IPS DF 4.7 (cell line): Measurements from ENCODE around the gene RPS15A.
"Not testable (repeated sequence)": the region's sequence is repeated elsewhere in the genome, so short reads cannot be mapped to it uniquely, and the experiment has no call there.

ENCODE experiments used
- DNase-seq: peaks from one replicate; pipeline ENCODE4 v3.0.0-alpha.2; 2013; ENCODE audit warnings: low spot score; ENCODE audit errors: extremely low read depth

Gene RPS15A

GRCh38 chr16:18797746-18798145, 7.6 kb upstream of the RPS15A start:
- no peak for DNase-seq

- DNase-seq = no peak
These were observed 6.2 kb upstream of the RPS15A start for GRCh38 chr16:18796377-18796776.

- no peak for DNase-seq
These were observed 2.8 kb upstream of the RPS15A start for GRCh38 chr16:18792836-18793433.

- DNase-seq = no peak
These were observed 652 bp downstream of the RPS15A start for GRCh38 chr16:18789515-18789849.

- no peak for DNase-seq
These were observed 1.2 kb downstream of the RPS15A start for GRCh38 chr16:18788828-18789514.

DNA sequence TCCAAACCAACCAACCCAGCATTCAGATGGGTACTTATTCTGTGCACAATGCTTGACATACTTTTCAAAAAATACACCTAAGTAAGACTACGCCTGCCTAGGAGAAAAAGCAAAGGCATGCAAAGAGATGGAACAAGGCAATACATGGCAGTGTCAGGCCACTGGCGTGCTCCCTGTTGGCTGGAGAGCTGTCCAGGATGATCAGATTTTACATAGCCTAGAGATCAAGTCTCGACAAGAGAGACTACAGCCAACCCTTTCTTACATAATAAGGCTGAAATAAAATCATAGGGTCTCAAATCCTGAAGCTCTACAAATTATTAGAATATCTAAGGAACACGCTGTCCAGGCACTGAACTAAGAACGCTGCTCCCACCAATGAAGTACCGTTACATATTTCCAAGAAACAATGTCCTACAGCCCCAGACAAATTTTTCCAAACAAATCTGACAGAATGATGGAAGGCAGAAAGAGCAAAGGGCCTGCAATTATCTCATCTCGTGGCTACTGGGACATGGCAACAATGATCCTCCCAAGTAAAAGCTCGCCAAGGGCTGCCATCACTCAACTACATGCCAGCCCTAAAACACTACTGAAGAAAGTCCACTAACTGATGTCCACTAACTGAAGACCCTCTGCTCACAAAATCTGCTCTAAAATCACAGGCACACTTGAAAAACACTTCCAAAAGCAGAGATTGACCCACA, 5.1 kb downstream of the RPS15A start:
- no peak for DNase-seq

GRCh38 chr16:18783430-18784341, 6.4 kb downstream of the RPS15A start:
- no peak for DNase-seq

DNA sequence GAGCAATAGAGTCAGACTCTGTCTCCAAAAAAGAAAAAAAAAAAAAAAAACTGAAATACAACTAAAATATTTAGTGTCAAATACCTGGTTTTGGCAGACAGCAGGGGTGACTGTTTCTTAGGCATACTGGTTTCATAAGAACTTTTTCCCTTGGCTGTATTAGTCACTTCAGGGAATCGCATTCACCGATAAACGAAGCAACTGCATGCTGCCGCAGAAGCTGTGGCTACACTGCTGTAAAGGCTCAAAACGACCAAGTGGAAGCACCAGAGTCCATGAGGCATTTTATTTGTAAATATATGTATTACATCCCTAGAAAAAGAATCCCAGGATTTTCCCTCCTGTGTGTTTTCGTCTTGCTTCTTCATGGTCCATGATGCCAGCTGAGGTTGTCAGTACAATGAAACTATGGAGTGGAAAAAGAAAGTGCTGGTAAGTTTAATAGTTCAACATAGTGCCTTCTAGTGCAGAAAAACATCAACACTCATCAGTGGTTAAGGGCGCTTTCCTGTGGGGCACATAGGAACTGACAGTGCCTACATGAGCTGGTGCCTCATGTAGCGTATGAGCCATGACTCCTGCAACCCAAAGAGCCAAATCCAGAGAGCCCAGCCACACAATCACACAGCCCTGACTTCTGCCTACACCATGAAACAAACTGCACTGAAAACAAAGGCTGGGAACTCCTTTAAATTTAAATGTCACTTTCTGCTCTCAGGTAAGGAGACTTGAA, 7.3 kb downstream of the RPS15A start:
- no peak for DNase-seq

DNA sequence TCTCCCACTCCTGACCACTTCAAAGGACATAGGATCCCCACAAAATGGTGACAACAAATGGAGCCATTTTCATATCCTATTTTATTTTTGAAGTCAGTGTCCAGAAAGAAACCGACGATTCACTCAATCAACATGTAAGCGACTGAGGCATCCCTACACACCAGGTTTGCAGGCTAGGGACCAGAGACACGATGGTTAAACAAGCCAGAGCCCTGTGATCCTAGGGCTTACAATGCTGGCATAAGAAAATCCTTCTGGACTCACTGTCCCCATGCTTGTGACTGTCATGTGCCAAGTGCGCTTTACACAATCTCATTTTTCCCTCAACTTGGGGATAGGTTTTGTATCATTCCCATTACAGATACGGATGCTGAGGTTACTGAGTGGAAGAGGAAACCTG, 8.9 kb downstream of the RPS15A start:
- DNase-seq = not testable (repeated sequence)

DNA sequence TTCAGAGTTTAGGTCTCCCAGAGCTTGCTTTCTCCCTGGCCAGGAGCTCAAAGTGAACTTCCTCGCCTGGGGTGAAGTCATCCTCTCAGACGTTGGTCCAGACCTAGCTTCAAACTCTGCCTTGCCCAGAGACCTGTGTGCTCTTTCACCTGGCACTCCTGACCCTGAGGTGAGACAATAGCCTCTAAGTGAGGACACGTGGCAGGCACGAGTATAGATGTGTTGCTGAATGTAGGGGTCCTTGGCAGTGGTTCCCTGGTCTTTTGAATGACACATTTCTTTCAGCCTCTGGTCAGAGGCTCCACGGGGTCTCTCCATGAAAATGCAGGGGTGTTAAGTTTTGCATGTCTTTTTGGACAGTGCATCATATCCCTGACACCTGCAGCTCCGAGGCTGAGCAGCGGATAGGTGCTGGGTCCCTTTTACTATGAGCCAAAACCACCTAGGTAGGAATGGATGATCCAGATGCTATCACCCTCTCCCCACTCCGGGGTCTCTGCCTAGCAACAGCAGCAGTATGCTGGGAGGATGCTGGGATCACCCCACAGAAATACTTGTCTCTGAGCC, 9.6 kb downstream of the RPS15A start:
- DNase-seq = not testable (repeated sequence)

DNA sequence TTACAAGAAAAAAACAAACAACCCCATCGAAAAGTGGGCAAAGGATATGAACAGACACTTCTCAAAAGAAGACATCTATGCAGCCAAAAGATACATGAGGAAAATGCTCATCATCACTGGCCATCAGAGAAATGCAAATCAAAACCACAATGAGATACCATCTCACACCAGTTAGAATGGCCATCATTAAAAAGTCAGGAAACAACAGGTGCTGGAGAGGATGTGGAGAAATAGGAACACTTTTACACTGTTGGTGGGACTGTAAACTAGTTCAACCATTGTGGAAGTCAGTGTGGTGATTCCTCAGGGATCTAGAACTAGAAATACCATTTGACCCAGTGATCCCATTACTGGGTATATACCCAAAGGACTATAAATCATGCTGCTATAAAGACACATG, 12.5 kb downstream of the RPS15A start:
- not testable (repeated sequence) for DNase-seq

GRCh38 chr16:18776334-18776733, 13.8 kb downstream of the RPS15A start:
- not testable (repeated sequence) for DNase-seq

DNA sequence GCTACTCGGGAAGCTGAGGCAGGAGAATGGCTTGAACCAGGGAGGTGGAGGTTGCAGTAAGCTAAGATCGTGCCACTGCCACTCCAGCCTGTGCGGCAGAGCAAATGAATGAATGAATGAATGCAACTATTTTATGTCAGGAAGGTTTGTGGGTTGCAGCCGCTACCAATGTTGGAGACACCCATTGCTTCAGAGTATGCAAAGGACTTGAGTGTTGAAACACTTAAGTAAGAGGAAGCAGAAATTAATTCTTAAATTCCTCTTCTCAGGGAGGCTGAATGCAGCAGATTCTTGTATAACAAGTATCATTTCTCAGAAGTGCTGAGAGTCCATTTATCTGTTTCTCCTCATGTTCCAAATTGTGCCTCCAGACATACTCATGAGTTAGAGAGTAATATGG, 15.5 kb downstream of the RPS15A start:
- DNase-seq = not testable (repeated sequence)

DNA sequence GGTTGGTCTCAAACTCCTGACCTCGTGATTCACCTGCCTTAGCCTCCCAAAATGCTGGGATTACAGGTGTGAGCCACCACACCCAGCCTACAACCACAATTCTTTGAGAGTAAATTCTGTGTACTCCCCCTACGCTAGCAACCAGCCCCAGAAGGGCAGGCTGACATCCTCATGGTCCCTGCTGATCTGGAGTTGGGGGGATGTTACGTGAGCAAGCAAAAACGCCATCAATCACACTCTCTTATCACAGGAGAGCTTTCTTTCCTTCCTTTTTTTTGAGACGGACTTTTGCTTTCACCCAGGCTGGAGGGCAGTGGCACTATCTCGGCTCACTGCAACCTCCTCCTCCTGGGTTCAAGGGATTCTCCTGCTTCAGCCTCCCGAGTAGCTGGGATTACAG, 18.0 kb downstream of the RPS15A start:
- DNase-seq = not testable (repeated sequence)

DNA sequence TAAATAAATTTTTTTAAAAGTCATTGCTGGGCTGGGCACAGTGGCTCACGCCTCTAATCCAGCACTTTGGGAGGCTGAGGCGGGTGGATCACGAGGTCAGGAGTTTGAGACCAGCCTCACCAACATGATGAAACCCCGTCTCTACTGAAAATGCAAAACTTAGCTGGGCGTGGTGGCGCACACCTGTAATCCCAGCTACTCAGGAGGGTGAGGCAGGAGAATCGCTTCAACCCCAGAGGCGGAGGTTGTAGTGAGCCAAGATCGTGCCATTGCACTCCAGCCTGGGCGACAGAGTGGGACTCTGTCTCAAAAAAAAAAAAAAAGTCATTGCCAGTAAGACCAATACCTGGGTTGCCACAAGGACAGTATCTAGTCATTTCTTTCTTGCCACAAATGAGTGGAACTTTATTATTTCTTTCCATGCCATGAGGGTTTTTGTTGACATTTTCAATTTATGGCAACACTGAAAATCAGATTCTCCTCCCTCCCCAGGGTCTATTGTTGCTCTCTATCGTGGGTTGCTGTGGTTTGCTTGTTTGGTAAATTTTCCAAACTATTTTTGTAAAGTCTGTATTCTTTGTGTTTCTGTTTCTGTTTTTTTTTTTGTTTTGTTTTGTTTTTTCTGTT, 19.7 kb downstream of the RPS15A start:
- DNase-seq = not testable (repeated sequence)

- not testable (repeated sequence) for DNase-seq
These were observed 22.9 kb downstream of the RPS15A start for GRCh38 chr16:18767217-18767616.

GRCh38 chr16:18762713-18763112, 27.4 kb downstream of the RPS15A start:
- DNase-seq = not testable (repeated sequence)

- not testable (repeated sequence) for DNase-seq
These were observed 30.3 kb downstream of the RPS15A start for GRCh38 chr16:18759598-18760520.
